ENCODE data around the gene LDLRAD4. TPM values are rescaled to one million over a fixed set of nuclear protein-coding genes. Genes with fewer than 3 reads are reported as not detected.

The LDLRAD4 gene
- total and polyA plus RNA-seq, 8 donors = 14.1 to 26.6 (median 18.8) TPM

DNA sequence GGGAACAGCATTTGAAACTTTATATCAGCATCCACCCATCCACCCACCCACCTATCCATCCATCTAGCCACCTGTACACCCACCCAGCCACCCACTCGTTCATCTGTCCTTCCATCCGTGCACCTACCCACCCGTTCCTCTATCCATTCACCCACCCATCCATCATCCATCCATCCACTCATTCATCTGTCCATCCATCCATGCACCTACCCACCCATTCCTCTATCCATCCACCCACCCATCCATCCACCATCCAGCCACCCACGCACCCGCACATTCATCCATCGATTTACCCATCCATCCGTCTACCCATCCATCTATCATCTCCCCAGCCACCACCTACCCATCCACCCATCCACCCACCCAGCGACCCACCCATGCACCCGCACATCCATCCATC is 24.8 kb downstream of the LDLRAD4 start:
- intact Hi-C loops (cut with DNase I) = no loop called here
- H3K27me3 ChIP-seq = no peaks in the 10 kb centered on the region
- H3K4me1 ChIP-seq = no peaks in the 10 kb centered on the region
- H3K4me3 ChIP-seq = no peak overlapping the region
- no peak for ATAC-seq
- H3K27ac ChIP-seq = no peak overlapping the region
- H3K9me3 ChIP-seq = no peaks in the 10 kb centered on the region
- no peaks in the 10 kb centered on the region for H3K36me3 ChIP-seq
- TF ChIP-seq CTCF (IDR thresholded peaks at IDR 0.05) = no peak
- DNase-seq = no peak

GRCh38 chr18:13244135-13244534 is 25.6 kb downstream of the LDLRAD4 start:
- no peaks in the 10 kb centered on the region for H3K27me3 ChIP-seq
- no peak overlapping the region for H3K4me3 ChIP-seq
- no peak overlapping the region for H3K27ac ChIP-seq
- no peaks in the 10 kb centered on the region for H3K36me3 ChIP-seq
- intact Hi-C loops (cut with DNase I) = no loop called here
- ATAC-seq (no peak), DNase-seq (no peak)
- no peak for TF ChIP-seq CTCF (IDR thresholded peaks at IDR 0.05)
- H3K4me1 ChIP-seq = no peaks in the 10 kb centered on the region
- no peaks in the 10 kb centered on the region for H3K9me3 ChIP-seq

DNA sequence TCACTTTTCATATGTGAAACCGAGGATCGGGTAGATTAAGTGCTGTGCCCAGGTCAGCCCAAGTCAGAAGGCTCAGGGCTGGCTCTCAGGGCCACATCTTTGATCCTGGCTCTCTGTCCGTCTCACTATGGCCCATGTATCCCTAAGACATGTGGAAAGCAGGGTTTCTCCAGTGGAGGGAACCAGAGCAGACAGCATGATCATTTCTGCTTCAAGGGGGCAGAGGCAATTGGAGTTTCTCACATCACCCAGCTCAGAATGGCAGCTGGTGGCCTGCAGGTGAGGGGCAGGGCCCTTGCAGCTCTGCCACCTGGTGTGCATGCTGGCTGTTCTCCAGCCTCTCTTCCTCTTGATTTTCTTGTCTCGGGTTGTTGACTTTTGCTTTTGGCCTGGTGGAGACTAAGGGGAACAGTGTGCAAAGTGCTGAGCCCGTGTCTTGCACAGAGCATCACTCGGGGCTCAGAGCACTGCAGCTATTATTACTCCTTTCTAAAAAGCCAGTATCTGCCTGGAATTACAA is 27.0 kb downstream of the LDLRAD4 start:
- DNase-seq (no peak), ATAC-seq (no peak)
- no peak for TF ChIP-seq CTCF (IDR thresholded peaks at IDR 0.05)

DNA sequence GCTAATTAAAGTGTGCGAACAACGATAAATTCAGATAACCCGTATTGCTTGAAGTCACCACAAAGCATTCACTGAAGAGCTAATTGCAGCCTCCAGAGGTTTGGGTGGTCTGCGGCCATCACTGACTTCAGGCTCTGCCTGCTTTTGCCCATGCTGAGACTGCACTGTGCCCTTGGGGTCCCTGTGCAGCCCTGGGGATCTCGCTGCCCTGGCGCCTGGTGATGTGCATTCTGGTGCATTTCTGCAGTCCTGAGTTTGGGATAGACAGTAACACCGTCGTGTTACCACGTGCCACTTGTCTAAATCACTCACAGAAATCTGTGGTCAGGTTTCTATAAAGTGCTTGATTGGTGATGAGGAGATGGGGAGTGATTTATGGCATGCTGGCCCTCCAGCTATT is 27.6 kb downstream of the LDLRAD4 start:
- Histone ChIP-seq H3K27me3 (no peaks in the 10 kb centered on the region), H3K27ac (no peak overlapping the region), H3K9me3 (no peaks in the 10 kb centered on the region), H3K4me1 (no peaks in the 10 kb centered on the region), H3K4me3 (no peak overlapping the region), H3K36me3 (no peaks in the 10 kb centered on the region)
- ATAC-seq = no peak
- intact Hi-C loops (cut with DNase I) = no loop called here
- no peak for DNase-seq
- TF ChIP-seq CTCF (IDR thresholded peaks at IDR 0.05) = no peak

More for the DNA sequence above, 27.0 kb downstream of the LDLRAD4 start:
- Histone ChIP-seq H3K36me3 (no peaks in the 10 kb centered on the region), H3K27me3 (no peaks in the 10 kb centered on the region), H3K4me3 (no peak overlapping the region), H3K9me3 (no peaks in the 10 kb centered on the region), H3K4me1 (no peaks in the 10 kb centered on the region), H3K27ac (no peak overlapping the region)
- intact Hi-C loops (cut with DNase I) = no loop called here

- Histone ChIP-seq H3K4me3 (no peak overlapping the region), H3K27me3 (no peaks in the 10 kb centered on the region), H3K9me3 (no peaks in the 10 kb centered on the region), H3K36me3 (no peaks in the 10 kb centered on the region), H3K27ac (no peak overlapping the region), H3K4me1 (no peaks in the 10 kb centered on the region)
- no peak for DNase-seq
- TF ChIP-seq CTCF (IDR thresholded peaks at IDR 0.05) = no peak
- intact Hi-C loops (cut with DNase I) = no loop called here
- no peak for ATAC-seq
These were observed 28.0 kb downstream of the LDLRAD4 start for GRCh38 chr18:13246591-13246990.
